NCI-H82 (cell line): ENCODE measurements around the gene PNPLA6.

Experiments
- DNase-seq: peaks from one replicate; lab custom pipeline; 2025; lab: John Stamatoyannopoulos, UW

Gene PNPLA6

DNA sequence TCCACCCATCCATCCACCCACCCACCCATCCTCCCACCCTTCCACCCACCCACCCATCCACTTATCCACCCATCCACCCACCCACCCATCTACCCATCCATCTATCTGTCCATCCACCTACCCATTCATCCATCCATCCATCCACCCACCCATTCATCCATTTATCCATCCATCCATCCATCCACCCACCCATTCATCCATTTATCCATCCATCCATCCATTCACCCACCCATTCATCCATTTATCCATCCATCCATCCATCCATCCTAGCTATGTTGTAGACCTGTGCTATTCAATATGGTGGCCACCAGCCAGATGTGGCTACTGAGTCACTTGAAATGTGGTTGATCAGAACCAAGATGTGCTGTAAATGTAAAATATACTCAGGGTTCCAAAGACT lies 65.2 kb downstream of the PNPLA6 start:
- no peak for DNase-seq

DNA sequence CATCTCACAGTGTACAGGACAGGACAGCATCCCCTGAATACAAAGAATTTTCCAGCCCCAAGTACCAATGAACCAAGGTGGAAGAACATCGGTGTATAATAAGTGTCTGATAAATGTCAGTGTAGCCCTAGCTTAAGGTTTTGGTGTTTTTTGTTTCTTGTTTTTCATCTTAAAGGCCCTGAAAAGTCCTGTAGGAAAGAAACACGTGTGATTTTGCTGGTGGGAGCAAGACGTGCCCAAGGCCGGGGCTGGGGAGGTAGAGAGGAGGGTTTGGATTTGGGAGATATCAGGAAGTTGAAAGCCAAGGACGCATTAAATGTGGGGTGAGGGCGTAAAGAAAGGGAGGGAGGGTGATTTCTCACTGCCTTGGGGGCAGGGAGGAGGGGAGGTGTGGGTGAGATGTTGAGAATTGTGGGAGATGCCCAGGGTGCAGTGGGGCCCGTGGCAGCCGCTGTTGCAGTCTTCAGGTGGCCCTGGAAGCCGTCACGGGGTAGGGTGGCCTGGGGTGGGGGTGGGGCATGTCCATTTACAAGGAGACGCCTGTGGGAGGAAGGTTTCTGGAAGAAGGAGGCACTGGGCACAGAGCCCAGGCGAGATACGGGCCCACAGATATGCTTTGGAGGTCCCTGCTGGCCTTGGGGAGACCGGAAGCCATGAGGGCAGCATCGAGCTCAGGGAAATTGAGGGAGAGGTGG lies 66.9 kb downstream of the PNPLA6 start:
- no peak for DNase-seq

DNA sequence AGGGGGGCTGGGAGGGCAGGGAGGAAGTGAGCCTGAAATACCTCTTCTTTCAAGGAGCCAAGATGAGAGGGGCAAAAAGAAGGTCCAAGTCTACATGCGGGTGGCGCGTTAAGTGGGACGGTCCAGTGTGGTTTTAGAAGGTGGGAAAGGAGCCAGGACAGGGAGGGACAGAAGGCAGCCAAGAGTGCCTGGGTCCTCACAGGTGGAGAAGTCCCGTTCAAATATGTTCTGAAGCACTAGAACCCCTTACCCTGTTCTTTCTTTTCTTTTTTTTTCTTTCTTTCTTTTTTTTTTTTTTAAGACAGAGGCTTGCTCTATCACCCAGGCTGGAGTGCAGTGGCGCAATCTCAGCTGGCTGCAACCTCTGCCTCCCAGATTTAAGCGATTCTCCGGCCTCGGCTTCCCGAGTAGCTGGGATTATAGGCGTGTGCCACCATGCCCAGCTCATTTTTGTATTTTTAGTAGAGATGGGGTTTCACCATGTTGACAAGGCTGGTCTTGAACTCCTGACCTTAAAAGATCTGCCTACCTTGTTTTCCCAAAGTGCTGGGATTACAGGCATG lies 67.5 kb downstream of the PNPLA6 start:
- no peak for DNase-seq

DNA sequence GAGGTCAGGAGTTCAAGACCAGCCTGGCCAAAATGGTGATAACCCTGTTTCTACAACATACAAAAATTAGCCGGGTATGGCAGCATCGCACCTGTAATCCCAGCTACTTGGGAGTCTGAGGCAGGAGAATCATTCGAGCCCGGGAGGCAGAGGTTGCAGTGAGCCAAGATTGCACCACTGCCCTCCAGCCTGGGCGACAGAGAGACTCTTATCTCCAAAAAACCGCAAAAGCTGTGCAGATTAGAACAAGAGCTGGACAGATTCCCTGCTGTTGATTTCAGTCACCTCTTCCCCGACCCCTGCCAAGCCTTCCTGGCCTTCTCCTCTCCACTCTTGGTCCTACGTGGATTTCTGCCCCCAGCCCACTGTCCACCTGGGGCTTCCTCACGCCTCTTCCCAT lies 68.4 kb downstream of the PNPLA6 start:
- DNase-seq, result no peak

DNA sequence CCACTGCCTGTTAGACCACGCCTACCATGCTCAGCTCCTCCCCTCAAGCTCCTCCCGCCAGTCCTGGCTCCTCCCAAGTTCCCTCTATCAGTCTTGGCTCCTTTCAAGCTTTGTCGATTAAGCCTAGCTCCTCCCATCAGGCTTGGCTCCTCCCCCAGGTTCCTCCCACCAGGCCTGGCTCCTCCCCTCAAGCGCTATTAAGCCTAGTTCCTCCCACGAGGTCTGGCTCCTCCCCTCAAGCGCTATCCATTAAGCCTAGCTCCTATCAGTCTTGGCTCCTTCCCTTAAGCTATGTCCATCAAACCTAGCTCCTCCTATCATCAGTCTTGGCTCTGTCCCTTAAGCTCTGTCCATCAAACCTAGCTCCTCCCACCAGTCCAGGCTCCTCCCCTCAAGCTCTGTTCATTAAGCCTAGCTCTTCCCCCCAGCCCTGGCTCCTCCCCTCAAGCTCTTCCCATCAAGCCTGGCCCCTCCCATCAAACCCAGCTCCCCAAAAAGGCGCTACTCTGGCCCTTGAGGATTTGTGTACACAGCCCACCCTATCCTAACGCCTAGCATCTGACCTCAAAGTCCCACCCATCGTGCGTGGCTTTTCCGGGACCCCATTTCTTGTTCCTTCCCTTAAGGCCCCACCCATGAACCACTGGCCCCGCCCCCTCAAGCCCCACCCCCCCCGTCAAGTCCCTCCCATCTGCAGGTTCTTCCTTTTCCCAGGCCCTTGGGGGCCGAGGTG lies 70.1 kb downstream of the PNPLA6 start:
- peak; percentile 78 for DNase-seq

DNA sequence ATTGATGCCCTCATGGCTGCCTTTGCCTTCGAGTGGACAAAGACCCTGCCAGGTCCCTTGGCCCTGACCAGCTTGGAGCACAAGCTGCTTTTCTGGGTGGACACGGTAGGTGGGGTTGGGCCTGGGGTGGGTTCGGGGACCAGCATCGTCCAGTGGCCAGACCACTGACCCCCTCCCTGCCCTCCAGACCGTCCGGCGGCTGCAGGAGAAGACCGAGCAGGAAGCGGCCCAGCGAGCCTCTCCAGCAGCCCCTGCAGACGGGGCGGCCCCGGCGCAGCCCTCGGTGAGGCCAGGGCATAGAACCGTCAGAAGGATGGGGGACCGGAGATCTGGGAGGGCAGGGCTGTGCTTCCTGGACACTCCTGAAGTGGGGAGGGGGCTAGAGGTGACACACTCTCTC lies 70.8 kb downstream of the PNPLA6 start:
- no peak for DNase-seq

DNA sequence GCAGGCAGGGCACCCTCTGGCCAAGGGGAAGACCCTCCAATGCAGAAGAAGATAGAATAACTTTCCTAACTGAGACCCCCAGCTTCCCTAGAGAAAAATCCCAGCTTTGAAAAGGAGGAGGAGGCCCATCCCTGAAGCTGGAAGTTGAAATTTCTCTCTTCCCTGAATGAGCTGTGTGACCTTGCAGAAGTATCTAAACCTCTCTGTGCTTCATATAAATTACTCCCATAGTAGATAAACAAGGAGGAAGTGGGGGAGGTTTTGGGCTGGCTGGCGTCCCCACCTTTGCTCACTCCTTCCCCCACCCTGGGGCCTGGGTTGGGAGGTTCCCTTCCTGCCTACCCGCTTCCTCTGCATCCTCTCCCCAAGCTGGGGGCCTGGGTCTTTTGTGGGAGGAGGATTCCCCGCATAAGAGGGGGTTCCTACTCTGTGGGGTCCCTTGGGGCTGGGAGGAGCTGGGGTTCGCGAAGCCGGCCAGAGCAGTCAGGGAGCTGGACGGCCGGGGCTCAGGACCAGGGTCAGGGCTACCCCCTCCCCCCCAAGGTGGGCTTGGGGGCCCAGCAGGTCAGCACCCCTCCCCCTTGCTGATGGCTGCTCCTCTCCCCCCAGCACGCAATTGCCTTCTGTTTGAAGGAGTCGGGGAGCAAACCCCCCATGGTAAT lies 71.8 kb downstream of the PNPLA6 start:
- no peak for DNase-seq

- no peak for DNase-seq
These were observed 72.5 kb downstream of the PNPLA6 start for GRCh38 chr19:7607874-7608560.

DNA sequence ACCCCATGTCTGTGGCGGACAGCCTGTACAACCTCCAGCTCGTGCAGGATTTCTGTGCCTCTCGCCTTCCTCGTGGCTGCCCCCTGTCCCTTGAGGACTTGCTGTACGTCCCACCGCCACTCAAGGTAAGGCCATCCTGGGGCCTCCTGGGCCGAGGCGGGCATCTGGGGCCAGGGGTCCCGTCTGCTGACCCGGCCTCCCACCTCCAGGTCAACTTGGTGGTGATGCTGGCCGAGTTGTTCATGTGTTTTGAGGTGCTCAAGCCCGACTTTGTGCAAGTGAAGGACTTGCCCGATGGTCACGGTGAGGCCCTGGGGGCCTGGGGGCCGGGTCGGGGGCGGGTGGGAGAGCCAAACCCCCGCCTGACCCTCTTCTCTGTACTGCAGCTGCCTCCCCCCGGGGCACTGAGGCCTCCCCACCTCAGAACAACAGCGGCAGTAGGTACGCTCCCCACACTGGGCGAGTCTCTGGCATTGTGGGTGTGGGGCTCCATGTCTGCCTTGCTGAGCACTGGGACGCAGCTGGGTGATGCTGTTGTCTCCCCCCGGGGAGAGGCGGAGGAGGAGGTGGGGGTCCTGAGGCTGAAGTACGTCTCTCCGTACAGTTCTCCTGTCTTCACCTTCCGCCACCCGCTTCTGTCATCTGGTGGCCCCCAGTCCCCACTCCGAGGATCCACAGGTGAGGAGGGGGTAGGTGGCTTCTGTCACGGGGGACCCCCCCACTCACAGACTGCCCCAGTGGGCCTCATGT lies 75.1 kb downstream of the PNPLA6 start:
- no peak for DNase-seq
